ENCODE data around the gene RPL28.

- TF ChIP-seq CTCF (IDR thresholded peaks at IDR 0.05; ENCODE audit: low read length) (no peak), EZH2phosphoT487 (IDR thresholded peaks at IDR 0.05; ENCODE audit: low read length) (no peak), EZH2 (optimal IDR thresholded peaks at IDR 0.05; ENCODE audit: low read depth, low read length) (no peak)
These were observed 51.7 kb downstream of the RPL28 start for GRCh38 chr19:55437410-55437809.
